Activated CD4-positive, alpha-beta memory T cell treated with anti-CD3 and anti-CD28 coated beads for 36 hours (primary cell): ENCODE measurements around the gene LY86. TPM values are rescaled to one million over a fixed set of nuclear protein-coding genes. Genes with fewer than 3 reads are reported as not detected.
A peak's percentile ranks its signal among the peaks of the same experiment; 100 is the strongest.

ENCODE experiments used
- CTCF ChIA-PET: fragments of 350-600 bp; sonication (Branson Sonifier 250); formaldehyde crosslinking; loops from one replicate; lab custom pipeline; 2021; ENCODE audit warnings: antibody characterized with exemption, inconsistent platforms; lab: Charles Lee
- POLR2A ChIA-PET: fragments of 350-600 bp; sonication (Branson Sonifier 250); formaldehyde crosslinking; loops from one replicate; lab custom pipeline; 2021; ENCODE audit warnings: antibody characterized with exemption; lab: Charles Lee
- DNase-seq: peaks from one replicate; pipeline ENCODE4 v3.0.0-alpha.2; 2020
- H3K27ac Mint-ChIP-seq: one replicate; pipeline ENCODE4 v1.8.0; 2021; ENCODE audit warnings: mixed read lengths
- H3K27me3 Mint-ChIP-seq: one replicate; pipeline ENCODE4 v1.8.0; 2021; ENCODE audit warnings: mixed read lengths
- H3K36me3 Mint-ChIP-seq: one replicate; pipeline ENCODE4 v1.8.0; 2021; ENCODE audit warnings: mixed read lengths
- H3K4me1 Mint-ChIP-seq: one replicate; pipeline ENCODE4 v1.8.0; 2021; ENCODE audit warnings: low read depth, mixed read lengths
- H3K4me3 Mint-ChIP-seq: one replicate; pipeline ENCODE4 v1.8.0; 2021; ENCODE audit warnings: mild to moderate bottlenecking, mixed read lengths
- H3K9me3 Mint-ChIP-seq: one replicate; pipeline ENCODE4 v1.8.0; 2021; ENCODE audit warnings: mixed read lengths
- intact Hi-C: fragments of 100-400 bp; cut with micrococcal nuclease; formaldehyde crosslinking; loops from one replicate; pipeline ENCODE4 v1.15.1; 2023
- total RNA-seq, 2 experiments: library from RNA; stranded (reverse); gene quantifications; one replicate each; pipeline ENCODE4 v1.2.3, GENCODE V29; 2021

The LY86 gene
- total RNA-seq, 2 experiments from 2014 or later = 0.24 to 0.64 TPM

DNA sequence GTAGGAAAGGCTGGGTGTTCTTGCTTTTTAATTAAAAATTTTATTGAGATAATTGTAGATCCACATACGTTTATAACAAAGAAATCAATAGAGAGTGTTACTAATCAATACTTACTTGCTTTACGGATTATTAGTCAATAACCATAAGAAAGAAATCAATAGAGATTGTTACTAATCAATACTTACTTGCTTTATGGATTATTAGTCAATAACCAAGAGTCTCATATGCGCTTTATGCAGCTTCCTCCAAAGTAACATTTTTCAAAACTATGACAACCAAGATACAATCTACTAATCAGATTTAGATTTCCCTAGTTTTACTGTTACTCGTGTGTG lies 31.0 kb upstream of the LY86 start:
- peaks cover 5% of the 10 kb centered on the region for H3K27me3 Mint-ChIP-seq
- ChIA-PET CTCF (interaction anchor here (0.6 to 2.8 kb wide), 5 partner anchors 9 to 563 kb away, joined by 3 to 17 read pairs (median 4); no protein-coding TSS in a partner anchor), POLR2A (no interaction called here)
- DNase-seq = no peak
- peaks cover 21% of the 10 kb centered on the region for H3K4me1 Mint-ChIP-seq
- intact Hi-C loops = loop anchor here (5.0 kb wide), 1 partner anchor 55 kb away; no protein-coding TSS in a partner anchor
- no peak overlapping the region for H3K27ac Mint-ChIP-seq
- no peak overlapping the region for H3K4me3 Mint-ChIP-seq
- no peaks in the 10 kb centered on the region for H3K36me3 Mint-ChIP-seq
- no peaks in the 10 kb centered on the region for H3K9me3 Mint-ChIP-seq

DNA sequence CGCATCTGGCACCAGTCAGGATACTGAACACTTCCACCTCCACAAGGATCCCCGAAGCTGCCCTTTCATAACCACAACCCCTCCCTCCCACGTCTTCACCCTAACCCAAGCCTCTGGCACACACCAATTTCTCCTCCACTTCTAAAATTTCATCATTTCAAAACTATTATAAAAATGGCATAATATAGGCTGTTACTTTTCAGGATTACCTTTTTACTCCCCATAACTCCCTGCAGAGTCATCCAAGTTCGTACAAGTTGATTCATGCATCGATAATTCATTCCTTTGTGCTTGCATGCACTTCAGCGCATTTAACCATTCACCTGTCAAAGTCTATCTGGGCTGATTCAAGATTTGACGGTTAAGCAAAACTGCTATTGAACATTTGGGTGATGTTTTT lies 30.6 kb upstream of the LY86 start:
- H3K9me3 Mint-ChIP-seq = no peaks in the 10 kb centered on the region
- no peak overlapping the region for H3K4me3 Mint-ChIP-seq
- H3K4me1 Mint-ChIP-seq = peaks cover 21% of the 10 kb centered on the region
- H3K36me3 Mint-ChIP-seq = no peaks in the 10 kb centered on the region
- ChIA-PET POLR2A (no interaction called here), CTCF (interaction anchor here (0.6 to 1.7 kb wide), 3 partner anchors 11 to 564 kb away, joined by 3 to 11 read pairs (median 3); no protein-coding TSS in a partner anchor)
- no peak for DNase-seq
- intact Hi-C loops = loop anchor here (2.0 to 5.0 kb wide), 2 partner anchors 54 to 99 kb away; no protein-coding TSS in a partner anchor
- peaks cover 7% of the 10 kb centered on the region for H3K27me3 Mint-ChIP-seq
- H3K27ac Mint-ChIP-seq = no peak overlapping the region

- peaks cover 7% of the 10 kb centered on the region for H3K27me3 Mint-ChIP-seq
- no peak overlapping the region for H3K27ac Mint-ChIP-seq
- H3K4me3 Mint-ChIP-seq = no peak overlapping the region
- no peak for DNase-seq
- H3K4me1 Mint-ChIP-seq = peaks cover 31% of the 10 kb centered on the region
- POLR2A ChIA-PET = no interaction called here
- no peaks in the 10 kb centered on the region for H3K36me3 Mint-ChIP-seq
- H3K9me3 Mint-ChIP-seq = no peaks in the 10 kb centered on the region
- CTCF ChIA-PET = interaction anchor here (0.8 kb wide), 1 partner anchor 13 kb away, joined by 4 read pairs; no protein-coding TSS in a partner anchor
- intact Hi-C loops = loop anchor here (1.0 to 5.0 kb wide), 3 partner anchors 44 to 97 kb away; no protein-coding TSS in a partner anchor
These were observed 28.4 kb upstream of the LY86 start for GRCh38 chr6:6559994-6560570.

DNA sequence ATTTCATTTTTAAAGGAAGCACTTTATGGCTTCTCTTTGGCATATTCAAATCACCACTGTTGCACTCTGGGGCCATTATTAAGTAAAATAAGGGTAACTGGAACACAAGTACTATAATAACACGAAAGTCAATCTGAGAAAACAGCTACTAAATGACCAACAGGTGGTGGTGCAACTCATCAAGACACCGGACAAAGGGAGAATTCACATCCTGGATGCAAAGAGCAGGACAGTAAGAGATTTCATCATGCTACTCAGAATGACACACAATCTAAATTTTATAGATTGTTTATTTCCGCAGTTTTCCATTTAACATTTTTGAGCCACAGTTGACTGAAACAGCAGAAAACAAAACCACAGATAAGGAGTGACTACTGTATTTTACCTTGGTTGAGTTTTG lies 27.6 kb upstream of the LY86 start:
- H3K9me3 Mint-ChIP-seq = no peaks in the 10 kb centered on the region
- intact Hi-C loops = loop anchor here (1.0 kb wide), 1 partner anchor 45 kb away; no protein-coding TSS in a partner anchor
- H3K27ac Mint-ChIP-seq = no peak overlapping the region
- H3K36me3 Mint-ChIP-seq = no peaks in the 10 kb centered on the region
- ChIA-PET POLR2A (no interaction called here), CTCF (no interaction called here)
- DNase-seq = no peak
- peaks cover 31% of the 10 kb centered on the region for H3K4me1 Mint-ChIP-seq
- no peak overlapping the region for H3K4me3 Mint-ChIP-seq
- H3K27me3 Mint-ChIP-seq = peaks cover 7% of the 10 kb centered on the region

DNA sequence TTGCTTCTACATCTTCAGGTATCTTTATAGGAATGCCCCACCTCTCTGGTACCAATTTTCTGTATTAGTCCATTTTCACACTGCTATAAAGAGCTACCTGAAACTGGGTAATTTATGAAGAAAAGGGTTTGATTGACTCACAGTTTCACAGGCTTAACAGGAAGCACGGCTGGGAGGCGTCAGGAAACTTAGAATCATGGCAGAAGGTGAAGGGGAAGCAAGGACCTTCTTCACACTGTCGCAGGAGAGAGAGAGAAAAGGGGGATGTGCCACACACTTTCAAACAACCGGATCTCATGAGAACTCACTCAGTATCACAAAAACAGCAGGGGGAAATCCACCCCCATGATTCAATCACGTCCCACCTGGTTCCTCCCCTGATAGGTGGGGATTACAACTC lies 24.4 kb upstream of the LY86 start:
- Mint-ChIP-seq H3K27me3 (peaks cover 7% of the 10 kb centered on the region), H3K27ac (no peak overlapping the region), H3K36me3 (no peaks in the 10 kb centered on the region), H3K9me3 (no peaks in the 10 kb centered on the region), H3K4me1 (peaks cover 19% of the 10 kb centered on the region), H3K4me3 (no peak overlapping the region)
- intact Hi-C loops = no loop called here
- POLR2A ChIA-PET = no interaction called here
- CTCF ChIA-PET = no interaction called here
- DNase-seq = peak; percentile 35

- H3K27ac Mint-ChIP-seq = no peak overlapping the region
- ChIA-PET POLR2A (no interaction called here), CTCF (interaction anchor here (1.0 kb wide), 1 partner anchor 19 kb away, joined by 3 read pairs; no protein-coding TSS in a partner anchor)
These were observed 23.5 kb upstream of the LY86 start for GRCh38 chr6:6565069-6565468.

GRCh38 chr6:6565488-6565887 lies 23.0 kb upstream of the LY86 start:
- Mint-ChIP-seq H3K4me3 (no peak overlapping the region), H3K4me1 (peaks cover 11% of the 10 kb centered on the region), H3K27me3 (peaks cover 7% of the 10 kb centered on the region), H3K27ac (no peak overlapping the region), H3K9me3 (no peaks in the 10 kb centered on the region), H3K36me3 (no peaks in the 10 kb centered on the region)
- no peak for DNase-seq
- ChIA-PET POLR2A (no interaction called here), CTCF (interaction anchor here (1.0 kb wide), 1 partner anchor 19 kb away, joined by 3 read pairs; no protein-coding TSS in a partner anchor)
- intact Hi-C loops = no loop called here

More at GRCh38 chr6:6565069-6565468, 23.5 kb upstream of the LY86 start:
- Mint-ChIP-seq H3K27me3 (peaks cover 7% of the 10 kb centered on the region), H3K4me1 (peaks cover 16% of the 10 kb centered on the region), H3K36me3 (no peaks in the 10 kb centered on the region), H3K4me3 (no peak overlapping the region), H3K9me3 (no peaks in the 10 kb centered on the region)
- intact Hi-C loops = no loop called here
- no peak for DNase-seq

DNA sequence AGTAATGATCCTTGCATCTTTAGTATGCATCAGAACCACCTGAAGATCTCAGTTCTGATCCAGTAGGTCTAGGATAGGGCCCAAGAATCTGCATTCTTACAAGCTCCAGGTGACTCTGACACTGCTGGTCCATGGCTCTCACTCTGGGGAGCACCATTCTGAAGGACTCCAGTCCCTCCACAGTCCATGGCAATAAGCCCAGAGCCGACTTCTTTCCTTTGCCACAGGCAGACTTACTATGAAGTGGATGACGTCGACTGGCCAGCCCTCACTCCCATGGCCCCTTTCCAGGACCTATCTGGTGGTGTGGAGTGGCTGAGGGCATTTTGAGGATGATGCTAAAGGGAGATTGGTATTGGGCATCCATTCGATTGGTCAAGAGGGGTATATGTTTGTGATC lies 21.8 kb upstream of the LY86 start:
- H3K27ac Mint-ChIP-seq = no peak overlapping the region

DNA sequence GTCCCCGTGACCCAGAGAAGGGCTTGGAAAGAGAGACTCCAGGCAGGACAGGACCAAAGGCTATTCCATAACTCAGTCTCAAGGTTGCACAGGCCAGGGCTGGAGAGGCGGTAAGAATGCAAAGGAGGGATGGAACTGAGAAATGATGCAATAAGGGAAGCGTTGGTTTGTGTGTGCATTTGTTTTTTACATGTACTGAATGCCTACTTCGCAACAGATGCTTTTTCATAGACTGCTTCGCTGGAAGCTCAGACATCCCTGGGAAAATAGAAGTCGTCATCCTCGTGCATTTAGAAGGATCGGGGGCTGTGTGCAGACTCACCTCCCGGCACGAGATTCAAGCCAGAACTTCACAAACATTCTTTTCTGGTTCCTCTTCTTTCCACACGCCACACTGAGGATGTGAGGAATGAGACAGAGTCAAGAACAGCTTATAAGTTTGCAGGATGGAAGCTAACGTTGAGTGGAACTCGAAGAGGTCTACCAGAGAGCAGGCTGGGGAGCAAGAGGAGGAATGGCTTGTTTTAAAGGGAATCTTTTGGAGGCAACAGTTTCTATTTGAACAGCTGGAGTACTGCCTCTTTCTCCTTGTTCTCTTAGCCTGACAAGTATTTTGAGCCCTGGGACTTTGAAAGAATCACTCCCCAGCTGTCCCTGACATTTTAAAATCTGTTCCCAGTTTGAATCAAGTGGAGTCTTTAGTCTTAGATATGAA lies 19.3 kb upstream of the LY86 start:
- DNase-seq = no peak
- Mint-ChIP-seq H3K4me1 (peaks cover 5% of the 10 kb centered on the region), H3K9me3 (peaks cover 10% of the 10 kb centered on the region), H3K27me3 (peaks cover 4% of the 10 kb centered on the region), H3K27ac (no peak overlapping the region), H3K4me3 (no peak overlapping the region), H3K36me3 (no peaks in the 10 kb centered on the region)
- intact Hi-C loops = no loop called here
- ChIA-PET CTCF (no interaction called here), POLR2A (no interaction called here)

More for the DNA sequence above, 21.8 kb upstream of the LY86 start:
- Mint-ChIP-seq H3K4me1 (peaks cover 10% of the 10 kb centered on the region), H3K27me3 (peaks cover 7% of the 10 kb centered on the region), H3K36me3 (no peaks in the 10 kb centered on the region), H3K9me3 (no peaks in the 10 kb centered on the region), H3K4me3 (no peak overlapping the region)
- CTCF ChIA-PET = no interaction called here
- POLR2A ChIA-PET = no interaction called here
- intact Hi-C loops = no loop called here
- DNase-seq = no peak

GRCh38 chr6:6569811-6570164 lies 18.7 kb upstream of the LY86 start:
- H3K36me3 Mint-ChIP-seq = no peaks in the 10 kb centered on the region
- ChIA-PET POLR2A (no interaction called here), CTCF (no interaction called here)
- H3K4me1 Mint-ChIP-seq = no peaks in the 10 kb centered on the region
- H3K27ac Mint-ChIP-seq = no peak overlapping the region
- no peak for DNase-seq
- intact Hi-C loops = no loop called here
- H3K4me3 Mint-ChIP-seq = no peak overlapping the region
- peaks cover 4% of the 10 kb centered on the region for H3K27me3 Mint-ChIP-seq
- peaks cover 11% of the 10 kb centered on the region for H3K9me3 Mint-ChIP-seq

- H3K27ac Mint-ChIP-seq = no peak overlapping the region
- H3K36me3 Mint-ChIP-seq = no peaks in the 10 kb centered on the region
- DNase-seq = no peak
- H3K27me3 Mint-ChIP-seq = peaks cover 4% of the 10 kb centered on the region
- POLR2A ChIA-PET = no interaction called here
- peaks cover 11% of the 10 kb centered on the region for H3K9me3 Mint-ChIP-seq
- no peak overlapping the region for H3K4me3 Mint-ChIP-seq
- CTCF ChIA-PET = no interaction called here
- H3K4me1 Mint-ChIP-seq = no peaks in the 10 kb centered on the region
- intact Hi-C loops = no loop called here
These were observed 17.4 kb upstream of the LY86 start for GRCh38 chr6:6570929-6571671.

DNA sequence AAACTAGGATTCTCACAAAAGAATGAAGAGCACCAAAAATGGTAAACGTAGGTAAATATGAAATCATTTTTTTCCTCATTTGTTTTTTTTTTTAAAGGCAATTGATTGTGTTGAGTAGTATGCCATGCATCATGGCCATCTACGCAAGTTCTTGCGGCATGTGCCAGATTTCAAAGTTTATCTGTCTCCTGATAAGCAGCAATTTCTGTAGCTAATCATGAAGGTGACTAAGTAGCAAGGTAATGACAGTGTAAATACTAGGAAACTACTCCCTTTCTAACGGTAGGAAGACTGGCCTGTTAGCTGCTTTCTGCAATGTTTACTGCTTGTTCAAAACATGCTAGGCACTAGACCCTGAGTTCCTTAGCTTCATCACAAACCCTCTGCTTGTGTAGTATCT lies 13.4 kb upstream of the LY86 start:
- Mint-ChIP-seq H3K27me3 (peaks cover 4% of the 10 kb centered on the region), H3K27ac (no peak overlapping the region), H3K9me3 (peaks cover 12% of the 10 kb centered on the region), H3K4me1 (no peaks in the 10 kb centered on the region), H3K36me3 (no peaks in the 10 kb centered on the region), H3K4me3 (no peak overlapping the region)
- CTCF ChIA-PET = no interaction called here
- POLR2A ChIA-PET = no interaction called here
- intact Hi-C loops = no loop called here
- no peak for DNase-seq
